ENCODE data around the gene COL5A1.

COL5A1 gene

DNA sequence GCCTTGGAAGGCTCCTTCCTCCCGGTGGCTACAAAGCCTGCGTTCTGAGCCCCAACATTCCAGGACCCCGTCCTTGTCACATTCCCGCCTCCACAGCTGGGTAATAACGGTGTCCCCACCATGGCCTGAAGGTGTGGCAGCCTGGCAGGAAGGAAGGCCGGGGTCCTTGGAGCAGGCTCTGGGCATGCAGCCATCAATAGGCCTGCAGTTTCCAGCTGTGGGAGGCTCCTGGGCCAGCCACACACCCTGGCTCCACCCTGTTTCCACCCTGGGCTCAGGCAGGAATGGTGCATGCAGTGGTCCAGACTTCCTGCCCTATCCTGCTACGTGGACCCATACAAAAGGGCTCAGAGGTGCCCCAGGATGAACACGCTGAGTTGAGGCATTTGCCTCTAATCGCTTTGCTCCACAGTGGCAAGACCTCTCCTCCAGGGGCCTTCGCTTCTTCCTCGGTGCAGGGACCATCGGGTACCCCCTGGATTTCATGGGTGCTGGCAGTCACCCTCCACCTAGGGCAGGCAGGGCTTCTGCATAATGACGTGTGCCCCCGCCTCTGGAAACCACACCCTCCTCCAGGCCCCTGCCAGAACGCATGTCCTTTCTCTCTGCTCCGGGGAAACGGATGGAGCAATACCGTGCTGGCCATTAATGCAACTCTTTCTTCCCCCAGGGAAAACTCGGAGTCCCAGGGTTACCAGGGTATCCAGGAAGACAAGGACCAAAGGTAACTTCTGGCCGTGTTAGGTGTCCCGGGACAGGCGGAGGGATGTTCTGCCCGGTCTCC, 143.9 kb downstream of the COL5A1 start:
- DNase-seq (ENCODE audit: low read depth in 2 of 2): no peak

DNA sequence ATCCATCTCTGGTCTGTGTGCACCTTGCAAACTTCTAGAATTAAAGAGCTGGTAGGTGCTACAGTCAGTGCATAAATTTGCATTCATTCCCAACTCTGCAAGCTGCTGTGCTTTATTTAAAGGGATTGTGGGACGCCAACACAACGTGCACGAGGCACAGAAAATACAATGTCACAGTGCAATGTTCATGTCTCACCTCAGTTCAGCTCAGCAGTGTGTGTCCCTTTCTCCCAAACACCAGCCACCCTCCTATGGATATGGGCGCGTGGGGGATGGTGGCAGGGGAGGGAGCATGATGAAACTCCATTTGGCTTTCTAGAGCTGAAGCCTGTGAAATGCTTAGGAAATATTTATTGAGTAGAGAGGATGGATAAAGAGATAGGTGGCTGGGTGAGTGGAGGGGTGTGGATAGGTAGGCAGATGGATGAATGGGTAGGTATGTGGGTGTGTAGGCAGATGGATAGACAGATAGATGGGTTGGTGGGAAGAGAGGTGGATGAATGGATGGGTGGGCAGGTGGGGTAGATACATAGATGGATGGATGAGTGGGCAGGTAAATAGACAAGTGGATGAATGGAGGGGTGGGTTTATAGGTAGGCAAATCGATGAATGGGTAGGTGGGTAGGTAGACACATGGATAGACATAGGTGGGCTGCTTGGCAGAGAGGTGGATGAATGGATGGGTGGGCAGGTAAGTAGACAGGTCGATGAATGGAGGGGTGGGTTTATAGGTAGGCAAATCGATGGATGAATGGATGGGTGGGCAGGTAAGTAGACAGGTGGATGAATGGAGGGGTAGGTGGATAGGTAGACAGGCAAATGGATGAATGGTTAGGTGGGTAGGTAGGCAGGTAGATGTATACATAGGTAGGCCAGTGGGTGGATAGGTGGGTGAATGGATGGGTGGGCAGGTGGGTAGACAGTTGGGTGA, 146.3 kb downstream of the COL5A1 start:
- DNase-seq (ENCODE audit: low read depth in 2 of 2): no peak

DNA sequence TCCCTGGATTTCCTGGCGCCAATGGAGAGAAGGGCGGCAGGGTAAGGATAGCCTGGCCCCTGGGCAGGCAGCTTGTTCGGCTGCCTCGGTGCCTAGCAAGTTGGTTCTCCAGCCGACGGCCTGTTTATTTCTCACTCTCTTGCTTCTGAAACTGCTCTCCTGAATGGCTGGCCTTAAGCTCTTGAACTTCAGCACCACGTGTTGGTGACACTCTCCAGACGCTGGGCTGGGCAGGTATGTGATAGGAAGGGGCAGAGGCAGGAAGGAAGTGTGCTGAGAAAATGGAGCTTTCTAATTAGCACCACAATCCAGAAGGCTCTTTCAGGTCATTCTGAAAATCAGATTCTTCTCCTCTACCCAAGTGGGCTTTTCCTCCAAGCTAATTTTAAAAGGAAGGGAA, 147.6 kb downstream of the COL5A1 start:
- no peak for DNase-seq (ENCODE audit: low read depth in 2 of 2)

DNA sequence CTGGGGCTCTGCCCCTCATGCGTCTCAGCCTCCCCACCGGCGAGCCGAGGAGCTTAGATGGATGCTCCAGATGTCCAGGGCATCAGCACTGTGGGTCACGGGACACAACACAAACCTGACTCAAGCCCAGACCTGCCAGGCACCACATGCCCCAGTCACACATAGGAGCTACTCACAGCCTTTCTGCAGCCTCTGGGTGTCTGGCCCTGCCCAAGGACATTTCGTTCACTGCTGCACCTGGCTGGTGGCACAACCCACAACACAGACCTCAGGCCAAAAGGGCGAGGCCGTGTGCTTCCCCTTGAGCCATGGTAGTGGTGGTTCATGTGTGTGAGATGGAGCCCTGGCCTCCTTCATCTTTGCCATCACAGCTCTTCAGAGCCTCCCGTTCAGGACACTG, 149.4 kb downstream of the COL5A1 start:
- no peak for DNase-seq (ENCODE audit: low read depth in 2 of 2)

DNA sequence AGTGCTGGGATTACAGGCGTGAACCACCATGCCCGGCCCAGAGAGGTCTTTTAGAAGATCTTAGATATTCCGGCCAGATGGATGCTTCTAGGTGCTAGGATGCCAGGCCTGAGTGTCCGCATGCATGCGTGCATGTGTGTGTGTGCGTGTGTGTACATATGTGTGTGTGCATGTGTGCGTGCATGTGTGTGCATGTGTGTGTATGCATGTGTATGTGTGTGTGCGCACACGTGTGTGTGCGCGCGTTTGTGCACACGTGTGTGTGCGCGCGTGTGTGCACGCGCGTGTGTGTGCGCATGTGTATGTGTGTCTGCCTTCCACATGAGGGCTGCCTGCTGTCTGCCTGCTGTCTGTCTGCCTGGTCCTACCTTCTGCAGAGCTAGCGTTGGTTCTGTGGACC, 151.0 kb downstream of the COL5A1 start:
- no peak for DNase-seq (ENCODE audit: low read depth in 2 of 2)

DNA sequence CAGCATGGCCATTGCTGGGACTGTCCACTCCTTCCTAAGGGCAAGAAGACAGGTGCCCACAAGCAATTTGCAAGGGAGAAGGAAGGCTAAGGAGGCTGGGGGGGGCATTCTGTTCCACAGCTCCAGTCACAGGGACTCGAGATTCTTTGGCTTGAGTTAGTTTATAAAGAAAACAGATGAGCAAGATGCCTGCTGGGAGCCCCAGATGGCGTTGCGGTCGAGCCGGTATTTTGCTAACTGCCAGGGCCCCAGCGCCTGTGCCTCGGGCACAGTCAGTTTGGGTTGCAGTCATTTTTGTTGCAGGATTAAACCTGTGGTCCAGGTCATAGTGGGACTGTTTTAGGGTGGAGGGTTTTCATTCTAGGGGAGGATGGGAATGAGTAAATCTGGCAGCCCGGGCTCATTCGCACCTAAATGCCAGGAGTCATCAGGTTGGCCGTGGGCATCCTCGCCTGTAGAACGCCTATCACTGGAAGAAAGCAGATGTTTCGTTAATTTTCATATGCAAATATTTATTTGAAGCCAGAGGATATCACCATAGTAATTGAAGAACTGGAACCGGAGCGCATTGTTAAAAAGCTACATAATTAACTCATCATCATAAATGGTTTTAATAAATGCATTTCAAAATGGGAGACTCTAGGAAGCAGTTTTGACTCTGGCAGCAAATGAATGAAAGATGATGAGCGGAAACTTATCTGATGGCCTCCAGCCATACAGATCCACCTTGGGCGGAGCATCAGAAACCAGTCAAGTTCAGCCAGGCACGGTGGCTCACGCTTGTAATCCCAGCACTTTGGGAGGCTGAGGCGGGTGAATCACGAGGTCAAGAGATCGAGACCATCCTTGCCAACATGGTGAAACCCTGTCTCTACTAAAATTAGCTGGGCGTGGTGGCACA, 151.9 kb downstream of the COL5A1 start:
- DNase-seq (ENCODE audit: low read depth in 2 of 2): no peak

DNA sequence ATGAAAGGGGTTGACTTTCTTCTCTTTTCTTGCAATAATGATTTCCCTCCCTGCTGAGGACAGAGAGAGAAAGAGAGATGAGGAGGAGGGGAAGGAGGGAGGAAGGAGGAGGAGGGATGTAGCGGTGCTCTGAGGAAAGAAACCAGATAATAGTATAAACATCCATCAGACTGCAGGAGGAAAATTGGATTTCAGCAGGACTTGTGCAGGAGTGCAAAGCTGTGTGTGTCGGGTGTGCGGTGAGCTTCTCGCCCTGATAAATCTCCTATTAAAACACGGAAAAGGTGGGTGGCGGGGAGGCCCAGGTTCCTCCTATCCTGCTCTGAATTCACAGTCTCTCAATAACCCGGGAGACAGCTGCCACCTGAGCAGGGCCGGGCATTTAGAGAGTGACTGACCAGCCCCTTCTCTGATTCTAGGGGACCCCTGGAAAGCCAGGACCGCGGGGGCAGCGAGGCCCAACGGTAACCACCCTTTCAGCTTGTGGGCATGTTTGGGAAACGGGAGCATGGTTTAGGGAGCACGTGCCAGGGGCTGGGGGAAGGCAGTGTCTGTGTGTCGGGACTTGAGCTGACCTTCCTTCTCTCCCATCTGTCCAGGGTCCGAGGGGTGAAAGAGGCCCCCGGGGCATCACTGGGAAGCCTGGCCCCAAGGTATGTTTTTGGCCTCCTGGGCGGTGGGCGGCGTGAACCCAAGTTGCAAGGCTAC, 153.2 kb downstream of the COL5A1 start:
- DNase-seq (ENCODE audit: low read depth in 2 of 2): no peak

DNA sequence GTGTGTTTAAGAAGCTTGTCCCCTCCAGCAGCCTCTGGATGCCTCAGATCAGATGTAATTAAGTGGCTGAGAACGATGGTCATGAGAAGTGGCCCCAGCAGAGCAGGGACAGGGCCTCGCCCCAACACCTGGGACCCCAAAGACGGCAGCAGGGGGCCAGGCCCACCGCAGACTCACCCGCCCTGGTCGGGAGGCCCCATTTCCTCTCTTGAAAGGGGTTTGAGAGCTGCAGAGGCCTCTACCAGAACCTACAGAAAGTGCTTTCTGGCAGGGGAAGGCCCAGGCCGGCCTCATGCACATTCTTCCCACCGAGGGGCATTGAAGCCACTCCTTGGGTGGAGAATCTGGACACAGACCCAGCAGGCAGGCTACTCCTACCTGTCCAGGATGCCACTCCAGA, 153.8 kb downstream of the COL5A1 start:
- no peak for DNase-seq (ENCODE audit: low read depth in 2 of 2)

DNA sequence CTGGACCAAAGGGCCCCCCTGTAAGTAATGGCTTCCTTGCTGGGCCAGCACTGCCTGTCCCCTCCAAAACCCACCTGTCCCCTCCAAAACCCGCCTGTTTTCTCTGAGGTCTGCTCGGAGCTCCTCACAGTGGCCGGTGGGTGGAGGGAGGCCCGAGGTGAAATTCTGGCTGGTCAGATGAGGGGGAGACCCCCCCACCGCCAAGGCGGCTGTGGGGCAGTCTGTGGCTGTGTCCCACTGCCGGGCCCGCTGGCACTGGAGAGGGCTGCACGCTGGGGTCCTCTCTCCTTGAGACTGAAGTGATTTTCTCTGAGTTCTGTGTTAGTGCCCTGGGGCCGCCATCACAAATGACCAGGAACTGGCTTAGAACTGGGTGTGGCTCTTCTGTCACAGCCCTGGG, 155.3 kb downstream of the COL5A1 start:
- DNase-seq (ENCODE audit: low read depth in 2 of 2): no peak

DNA sequence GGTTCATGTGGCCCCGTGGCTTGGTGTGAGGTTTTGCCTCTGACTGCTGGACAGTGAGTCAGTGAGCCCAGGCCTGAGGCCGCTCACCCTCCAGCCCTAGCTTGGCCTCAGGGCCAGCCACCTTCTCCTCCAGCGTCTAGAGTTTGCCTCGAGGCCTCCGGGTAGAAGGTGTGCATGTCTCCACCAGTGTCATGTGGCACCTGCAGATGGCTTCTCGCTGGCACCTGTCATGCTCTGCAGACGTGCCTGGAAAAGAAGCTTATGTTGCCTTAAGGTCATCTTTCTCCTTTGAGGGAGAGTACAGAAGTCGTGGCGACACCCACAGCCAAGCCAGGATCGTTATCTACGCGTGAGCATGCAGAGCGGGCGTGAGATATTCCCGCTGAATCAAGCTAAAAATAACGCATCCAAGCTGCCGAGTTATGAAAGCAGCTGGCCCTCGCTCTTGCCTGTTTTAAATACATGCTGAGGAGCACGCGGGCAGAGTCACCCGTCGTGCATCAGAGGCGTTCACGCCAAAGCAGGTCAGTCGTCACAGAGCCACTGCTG, 159.3 kb downstream of the COL5A1 start:
- DNase-seq (ENCODE audit: low read depth in 2 of 2): no peak

DNA sequence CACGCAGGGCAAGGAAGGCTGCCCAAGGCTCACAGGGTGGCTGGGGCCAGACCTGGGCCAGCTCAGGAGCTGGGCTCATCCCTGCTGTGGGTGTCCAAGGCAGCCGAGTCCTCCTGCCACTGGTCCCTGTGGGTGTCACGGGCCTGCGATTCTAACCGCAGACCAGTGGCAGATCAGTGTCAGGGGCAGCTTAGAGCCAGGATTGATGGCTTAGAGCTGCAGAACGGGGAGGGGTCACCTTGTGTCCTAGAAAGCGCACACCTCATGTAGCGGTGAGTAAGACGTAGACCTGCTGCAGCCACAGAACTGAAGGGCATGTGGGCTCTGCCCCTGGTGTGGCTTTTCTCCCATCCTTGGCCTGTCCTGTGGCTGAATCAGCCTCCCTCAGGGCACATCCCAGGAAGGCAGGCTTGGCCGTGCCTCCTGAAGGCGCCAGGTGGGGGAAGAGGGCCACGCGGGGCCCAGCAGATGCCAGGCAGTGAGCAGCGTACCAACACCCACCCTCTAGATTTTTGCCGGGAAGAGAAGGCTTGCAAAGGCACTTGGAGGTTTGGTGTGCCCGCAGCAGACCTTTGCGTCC, 160.7 kb downstream of the COL5A1 start:
- DNase-seq (ENCODE audit: low read depth in 2 of 2): no peak

DNA sequence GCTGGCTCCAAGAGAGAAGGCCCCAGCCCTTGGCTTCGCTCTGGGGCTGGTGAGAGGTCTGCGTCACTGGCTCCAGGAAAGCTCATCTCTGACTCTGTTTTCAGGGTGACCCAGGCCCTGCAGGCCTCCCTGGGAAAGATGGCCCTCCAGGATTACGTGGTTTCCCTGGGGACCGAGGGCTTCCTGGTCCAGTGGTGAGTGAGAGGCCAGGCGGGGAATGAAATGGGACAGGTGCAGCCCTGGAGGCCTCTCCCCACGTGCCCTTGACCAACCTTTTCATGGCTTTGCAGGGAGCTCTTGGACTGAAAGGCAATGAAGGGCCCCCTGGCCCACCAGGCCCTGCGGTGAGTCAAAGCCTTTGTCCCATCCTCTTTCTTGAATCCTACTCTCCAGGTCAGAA, 163.3 kb downstream of the COL5A1 start:
- DNase-seq (ENCODE audit: low read depth in 2 of 2): no peak

DNA sequence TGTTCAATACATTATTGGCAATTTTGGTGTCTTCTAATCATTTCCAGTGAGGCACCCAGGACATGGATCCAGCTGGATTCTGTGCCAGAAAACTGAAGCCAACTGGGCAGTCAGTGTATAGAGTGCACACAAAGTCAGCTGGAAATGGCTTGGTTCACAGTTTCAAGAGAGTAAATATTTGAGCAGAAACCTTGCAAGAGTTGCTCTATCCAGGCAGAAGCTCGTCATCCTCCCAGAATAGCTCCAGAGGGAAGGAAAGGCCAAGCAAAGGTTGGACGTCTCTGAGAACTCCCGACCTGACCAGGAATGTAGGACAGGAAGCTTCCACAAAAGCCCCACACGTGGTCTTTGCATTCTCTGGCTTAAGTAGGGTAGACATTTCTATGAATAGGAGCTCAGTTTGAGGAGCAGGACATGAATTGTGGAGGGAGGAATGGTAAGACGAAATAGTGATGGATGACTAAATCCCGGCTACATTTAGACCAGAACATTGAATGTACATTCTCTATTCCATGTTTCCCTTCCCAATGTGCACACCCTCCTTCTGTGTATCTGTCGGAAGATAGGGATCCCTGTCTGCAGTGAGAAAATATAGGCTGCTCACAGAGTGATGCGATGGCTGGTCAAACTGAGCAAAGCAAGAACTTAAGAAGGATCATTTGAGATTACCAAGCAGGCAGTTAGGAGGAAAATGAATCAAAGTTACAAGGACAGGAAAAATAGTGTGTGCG, 166.3 kb downstream of the COL5A1 start:
- no peak for DNase-seq (ENCODE audit: low read depth in 2 of 2)

DNA sequence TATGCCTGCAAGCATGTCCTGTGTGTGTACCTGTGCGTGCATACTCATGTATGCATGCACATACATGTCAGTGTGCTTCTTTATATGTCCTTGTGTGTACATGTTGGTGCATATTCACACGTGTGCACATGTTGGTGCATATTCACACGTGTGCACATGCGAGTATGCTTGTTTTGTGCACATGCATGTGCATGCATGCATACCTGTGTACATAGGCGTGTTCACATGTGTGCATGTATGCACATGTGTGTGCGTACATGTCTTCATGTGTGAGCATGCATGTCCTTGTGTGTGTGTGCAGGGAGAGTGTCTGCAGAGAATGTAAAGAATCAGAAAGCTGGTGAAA, 166.8 kb downstream of the COL5A1 start:
- no peak for DNase-seq (ENCODE audit: low read depth in 2 of 2)

DNA sequence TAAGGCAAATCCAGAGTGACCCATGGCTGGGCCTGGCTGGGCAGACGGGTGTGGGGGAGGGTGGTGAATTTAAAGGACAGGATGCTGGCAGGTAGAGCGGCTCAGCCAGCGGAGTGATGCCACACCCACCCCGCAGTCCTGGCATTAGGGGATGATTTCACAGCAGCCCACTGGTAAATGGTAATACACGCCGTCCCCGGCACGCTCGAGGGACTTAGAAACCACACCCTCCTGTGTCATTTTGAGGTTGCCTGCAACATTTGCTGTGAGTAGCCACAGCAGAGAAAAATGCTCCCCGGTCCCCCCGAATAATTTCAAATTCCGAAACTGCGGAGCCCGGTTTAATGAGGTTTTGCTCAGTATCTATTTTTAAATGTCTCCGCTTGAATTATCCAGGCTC, 167.7 kb downstream of the COL5A1 start:
- no peak for DNase-seq (ENCODE audit: low read depth in 2 of 2)

DNA sequence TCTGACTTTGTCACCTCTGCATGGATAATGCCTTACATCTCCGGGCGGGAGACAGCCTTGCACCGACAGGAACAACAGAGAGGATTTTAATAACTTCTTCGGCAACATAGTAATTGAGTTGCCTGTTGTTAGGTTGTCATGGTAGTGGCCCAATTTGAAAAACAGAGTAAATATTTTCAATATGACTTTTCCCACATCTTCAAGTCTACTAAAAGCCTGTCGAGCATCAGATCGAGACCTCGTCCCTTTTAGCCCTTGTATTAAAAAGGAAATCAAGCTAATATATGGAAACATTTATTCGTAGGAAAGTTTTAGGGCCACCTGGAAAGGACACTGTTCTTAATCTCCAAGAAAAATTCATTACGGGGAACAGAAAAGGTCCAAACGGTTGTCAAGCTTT, 168.2 kb downstream of the COL5A1 start:
- no peak for DNase-seq (ENCODE audit: low read depth in 2 of 2)

DNA sequence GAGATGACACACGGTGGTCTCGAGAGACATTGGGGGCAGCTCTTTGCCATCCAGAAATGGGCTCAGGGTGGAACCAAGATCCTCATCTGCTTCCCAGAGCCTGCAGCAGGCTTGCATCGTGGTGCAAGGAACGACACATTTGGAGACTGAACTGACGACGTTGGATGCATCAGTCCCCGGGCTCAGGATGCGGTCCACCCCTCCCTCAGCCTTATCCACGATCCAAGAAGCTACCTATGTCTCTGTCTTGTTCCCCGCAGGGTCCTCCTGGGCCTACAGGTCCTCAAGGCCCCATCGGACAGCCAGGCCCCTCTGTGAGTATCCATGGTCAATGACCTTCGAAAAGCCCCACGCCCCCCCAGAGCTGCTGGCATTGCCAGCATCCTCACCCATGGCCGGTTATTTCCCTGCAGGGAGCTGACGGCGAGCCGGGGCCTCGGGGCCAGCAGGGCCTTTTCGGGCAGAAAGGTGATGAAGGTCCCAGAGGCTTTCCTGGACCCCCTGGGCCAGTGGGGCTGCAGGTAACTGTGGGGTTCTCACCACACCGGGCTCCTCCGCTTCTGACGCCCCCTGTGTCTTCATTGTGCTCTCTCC, 169.6 kb downstream of the COL5A1 start:
- no peak for DNase-seq (ENCODE audit: low read depth in 2 of 2)

DNA sequence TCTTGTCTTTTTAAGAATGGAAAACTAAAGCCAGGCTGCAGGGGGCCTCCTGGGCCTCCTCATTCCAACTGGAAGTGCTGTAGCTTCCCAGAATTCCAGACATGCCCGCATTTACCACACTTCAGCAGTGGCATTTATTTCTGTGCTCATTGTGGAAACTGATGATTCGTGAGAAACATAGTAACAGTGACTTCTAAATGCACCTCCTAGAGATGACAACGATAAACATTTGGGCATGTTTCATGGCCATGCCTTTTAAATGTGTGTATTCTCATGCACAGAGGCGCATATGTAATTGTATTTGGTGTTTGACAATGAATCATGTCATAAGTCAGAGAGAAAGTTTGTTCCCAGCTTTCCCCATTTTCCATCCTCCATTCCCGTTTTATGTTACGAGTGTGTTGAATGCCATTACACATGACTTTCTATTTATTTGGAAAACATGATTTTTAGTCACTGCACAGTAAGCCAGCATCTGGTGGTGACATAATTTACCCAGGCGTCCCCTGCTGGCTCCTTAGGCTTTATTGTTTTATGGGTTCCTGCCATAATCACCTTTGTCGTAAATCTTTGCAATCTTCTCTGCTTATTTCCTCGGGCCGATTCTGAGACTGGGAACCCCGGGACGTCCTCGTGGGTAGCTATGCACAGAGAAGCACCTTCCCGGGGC, 170.2 kb downstream of the COL5A1 start:
- DNase-seq (ENCODE audit: low read depth in 2 of 2): no peak

DNA sequence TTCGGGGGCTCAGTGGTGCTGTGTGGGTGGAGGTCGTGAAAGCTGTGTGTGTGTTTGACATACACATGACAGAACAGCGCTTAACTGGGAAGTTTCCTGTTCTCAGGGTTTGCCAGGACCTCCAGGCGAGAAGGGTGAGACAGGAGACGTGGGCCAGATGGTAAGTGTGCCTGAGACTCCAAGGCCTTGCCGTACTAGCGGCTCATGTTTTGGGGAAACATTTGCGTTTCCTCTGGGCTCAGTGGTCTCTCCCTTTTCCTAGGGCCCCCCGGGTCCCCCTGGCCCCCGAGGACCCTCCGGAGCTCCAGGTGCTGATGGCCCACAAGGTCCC, 170.7 kb downstream of the COL5A1 start:
- DNase-seq (ENCODE audit: low read depth in 2 of 2): no peak
